Hematopoietic multipotent progenitor cell treated with erythropoietin and hydrocortisone succinate and interleukin-3 and kit ligand, for 4 days (in vitro differentiated cells): Measurements from ENCODE around the gene NACC2.

ENCODE experiments used
- DNase-seq: peaks from one replicate; pipeline ENCODE4 v3.0.0-alpha.2; 2015

The NACC2 gene

GRCh38 chr9:136054798-136055714 lies 40.0 kb downstream of the NACC2 start:
- peak; percentile 38 for DNase-seq

- DNase-seq: no peak
Observed at GRCh38 chr9:136054146-136054545, 40.9 kb downstream of the NACC2 start.

GRCh38 chr9:136053757-136054142 lies 41.3 kb downstream of the NACC2 start:
- DNase-seq: no peak

- no peak for DNase-seq
Observed at GRCh38 chr9:136052991-136053756, 41.9 kb downstream of the NACC2 start.

GRCh38 chr9:136052472-136052880 lies 42.6 kb downstream of the NACC2 start:
- no peak for DNase-seq

GRCh38 chr9:136051837-136052471 lies 43.1 kb downstream of the NACC2 start:
- peak; percentile 72 for DNase-seq

- DNase-seq: peak; percentile 29
Observed at GRCh38 chr9:136051453-136051836, 43.6 kb downstream of the NACC2 start.

GRCh38 chr9:136050701-136051452 lies 44.2 kb downstream of the NACC2 start:
- peak; percentile 12 for DNase-seq

GRCh38 chr9:136050266-136050700 lies 44.8 kb downstream of the NACC2 start:
- no peak for DNase-seq

- no peak for DNase-seq
Observed at GRCh38 chr9:136049491-136050265, 45.4 kb downstream of the NACC2 start.

- peak; percentile 31 for DNase-seq
Observed at GRCh38 chr9:136048560-136049411, 46.3 kb downstream of the NACC2 start.

GRCh38 chr9:136047775-136048559 lies 47.1 kb downstream of the NACC2 start:
- no peak for DNase-seq

GRCh38 chr9:136047076-136047774 lies 47.9 kb downstream of the NACC2 start:
- DNase-seq: no peak

- peak; percentile 25 for DNase-seq
Observed at GRCh38 chr9:136046554-136046920, 48.6 kb downstream of the NACC2 start.

GRCh38 chr9:136045595-136046553 lies 49.2 kb downstream of the NACC2 start:
- peak; percentile 68 for DNase-seq

- no peak for DNase-seq
Observed at GRCh38 chr9:136044971-136045594, 50.0 kb downstream of the NACC2 start.

GRCh38 chr9:136044207-136044970 lies 50.7 kb downstream of the NACC2 start:
- no peak for DNase-seq
